GM12864 (cell line): ENCODE data around the gene DYNC1H1.

Source experiments
- DNase-seq: peaks from one replicate; pipeline ENCODE4 v3.0.0-alpha.2; 2011; ENCODE audit warnings: low read depth
- H3K4me3 ChIP-seq: 2 replicates; pipeline ENCODE4 v1.5.1; 2011; ENCODE audit warnings: mild to moderate bottlenecking, low read depth, low read length, control low read depth
- CTCF ChIP-seq: IDR thresholded peaks from 2 replicates; pipeline ENCODE4 v1.5.1; 2011; ENCODE audit warnings: low read depth, mild to moderate bottlenecking, moderate library complexity, low read length, control low read depth, inconsistent platforms; ENCODE audit errors: missing control alignments

Gene DYNC1H1

DNA sequence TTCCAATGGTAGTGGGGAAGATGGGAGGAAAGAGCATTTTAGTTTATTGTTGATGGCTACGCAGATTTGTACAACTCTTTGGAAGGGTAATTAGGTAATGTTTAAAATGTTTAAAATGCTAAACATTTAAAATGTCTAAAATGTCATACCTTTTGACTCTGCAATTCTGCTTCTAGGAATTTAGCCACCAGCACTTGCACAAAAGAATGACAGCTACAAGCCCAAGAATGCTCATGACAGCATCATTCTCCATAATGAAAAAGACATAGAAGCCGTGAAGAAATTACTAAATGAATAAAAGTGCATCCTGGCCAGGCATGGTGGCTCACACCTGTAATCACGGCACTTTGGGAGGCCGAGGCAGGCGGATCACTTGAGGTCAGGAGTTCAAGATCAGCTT lies 19.9 kb upstream of the DYNC1H1 start:
- no peak for TF ChIP-seq CTCF
- DNase-seq, result no peak
- H3K4me3 ChIP-seq, result no peak overlapping the region

DNA sequence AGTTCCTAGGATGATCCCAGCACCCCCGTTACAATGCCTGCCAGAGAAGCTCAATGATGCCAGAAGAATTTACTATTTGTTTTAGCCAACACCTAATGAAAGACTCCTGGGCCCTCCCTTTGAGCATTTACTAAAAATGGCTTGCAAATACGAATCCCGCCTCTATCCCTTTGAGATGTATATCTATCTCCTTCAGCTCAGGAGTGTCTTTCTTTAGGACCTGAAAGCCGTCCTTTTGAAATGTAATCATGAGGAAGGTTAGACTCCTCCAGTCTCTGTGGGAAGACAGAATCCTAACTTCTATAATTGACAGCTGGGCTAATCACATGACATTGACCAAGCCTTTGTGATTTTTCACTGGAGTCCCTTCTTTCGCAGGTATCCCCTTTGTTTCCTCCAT lies 19.2 kb upstream of the DYNC1H1 start:
- no peak for DNase-seq
- no peak for TF ChIP-seq CTCF
- no peak overlapping the region for H3K4me3 ChIP-seq

- peak overlapping the region; percentile 85 for H3K4me3 ChIP-seq
- TF ChIP-seq CTCF, result no peak
- no peak for DNase-seq
Measured at GRCh38 chr14:101947577-101947903, 16.8 kb upstream of the DYNC1H1 start.

DNA sequence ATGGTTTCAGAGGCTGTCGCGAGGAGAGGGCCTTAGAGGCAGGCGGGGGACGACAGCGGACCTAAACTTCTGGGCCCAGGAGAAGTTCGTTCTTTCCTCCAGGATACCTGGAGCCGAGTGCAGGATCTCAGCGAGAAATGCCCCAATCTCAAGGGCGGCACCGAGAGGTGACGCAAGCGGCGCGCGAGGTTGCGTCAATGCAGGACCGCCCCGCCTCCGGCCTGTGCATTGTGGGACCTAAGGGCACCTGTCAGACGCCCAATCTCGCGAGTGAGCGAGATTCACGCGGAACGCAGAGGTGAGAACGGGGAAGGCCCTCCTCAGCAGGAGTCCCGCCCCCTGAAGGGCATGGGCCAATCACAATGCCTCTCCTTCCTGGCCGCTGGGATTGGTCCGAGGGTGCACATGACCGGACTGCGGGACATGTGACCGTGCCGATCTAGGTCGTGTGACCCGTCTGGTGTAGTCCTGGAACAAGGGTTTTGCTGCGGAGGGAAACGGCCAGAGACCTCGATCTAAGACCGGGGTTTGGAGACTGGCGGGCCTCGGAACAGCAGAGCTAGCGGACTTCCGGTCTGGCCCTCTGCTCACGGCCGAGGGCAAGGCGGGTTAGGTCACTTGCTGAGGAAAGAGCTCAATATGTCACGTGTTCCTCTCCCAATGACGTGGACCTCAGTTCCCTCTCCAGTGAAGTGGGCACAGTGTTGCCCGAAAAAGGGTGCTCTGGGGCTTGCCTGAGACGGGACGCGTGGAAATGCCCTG lies 16.3 kb upstream of the DYNC1H1 start:
- peak; percentile 100 for DNase-seq
- TF ChIP-seq CTCF, result no peak
- H3K4me3 ChIP-seq, result peak overlapping the region; percentile 85

DNA sequence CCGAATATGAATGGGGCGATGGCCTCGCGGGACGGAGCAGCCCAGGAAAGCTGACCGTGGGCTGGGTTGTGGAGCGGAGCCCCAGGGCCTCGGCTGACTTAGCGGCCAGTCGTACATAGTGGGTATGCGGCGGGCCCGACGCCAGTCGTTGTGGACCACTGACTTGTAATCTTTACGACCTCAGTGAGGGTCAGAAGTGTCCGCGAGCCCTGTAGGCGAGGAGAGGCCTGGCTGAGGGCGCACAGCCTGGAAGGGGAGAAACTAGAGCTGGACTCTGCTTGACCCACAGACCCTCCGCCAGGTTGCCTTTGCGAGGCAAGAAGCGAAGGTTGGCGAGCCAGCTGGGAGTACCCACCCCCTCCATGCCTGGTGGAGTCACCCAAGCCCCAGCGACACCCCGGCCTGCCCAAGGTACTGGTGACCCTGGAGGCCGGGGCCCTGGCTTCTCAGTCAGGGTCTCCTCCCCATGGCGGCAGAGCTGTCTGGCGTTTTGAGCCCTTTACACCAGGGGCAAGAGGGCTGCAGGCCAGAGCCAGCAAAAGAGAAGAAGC lies 15.6 kb upstream of the DYNC1H1 start:
- no peak for DNase-seq
- TF ChIP-seq CTCF, result no peak
- peak overlapping the region; percentile 85 for H3K4me3 ChIP-seq

- TF ChIP-seq CTCF, result no peak
- no peak for DNase-seq
- no peak overlapping the region for H3K4me3 ChIP-seq
Measured at GRCh38 chr14:101950100-101950499, 14.3 kb upstream of the DYNC1H1 start.
